Stimulated activated CD4-positive, alpha-beta T cell treated with anti-CD3 and anti-CD28 coated beads, Interleukin-2, amount 100 ng/mL, for 48 hours (primary cell): ENCODE results near the gene LY6G6C.
"Not testable (repeated sequence)": the region's sequence is repeated elsewhere in the genome, so short reads cannot be mapped to it uniquely, and the experiment has no call there.

ENCODE experiments used
- DNase-seq, 2 donors: peaks; one replicate each; pipeline ENCODE4 v3.0.0-alpha.2; 2020

Gene LY6G6C

GRCh38 chr6:31725502-31726350 is 4.2 kb upstream of the LY6G6C start:
- DNase-seq = no peak

- no peak for DNase-seq
These were observed 2.6 kb upstream of the LY6G6C start for GRCh38 chr6:31723980-31724691.

GRCh38 chr6:31723245-31723979 is 1.9 kb upstream of the LY6G6C start, which contains the start of gene MPIG6B:
MPIG6B (plus strand) TSS chr6:31723373; CDS start chr6:31723384, 11 bp downstream.
- no peak for DNase-seq

- DNase-seq = no peak
These were observed 627 bp upstream of the LY6G6C start for GRCh38 chr6:31722173-31722572.

GRCh38 chr6:31720196-31720770 is 1.3 kb downstream of the LY6G6C start:
- no peak for DNase-seq

GRCh38 chr6:31719001-31719400 is 2.5 kb downstream of the LY6G6C start:
- DNase-seq = no peak

GRCh38 chr6:31718265-31718664 is 3.3 kb downstream of the LY6G6C start:
- no peak for DNase-seq

- no peak for DNase-seq
These were observed 3.9 kb downstream of the LY6G6C start for GRCh38 chr6:31717499-31718222.

- DNase-seq = no peak
These were observed 6.3 kb downstream of the LY6G6C start, which contains the start of gene LY6G6D for GRCh38 chr6:31715022-31715958. LY6G6D (plus strand) TSS chr6:31715348; CDS start chr6:31715356, 8 bp downstream.

GRCh38 chr6:31713991-31714684 is 7.4 kb downstream of the LY6G6C start:
- DNase-seq = no peak

- no peak for DNase-seq
These were observed 8.1 kb downstream of the LY6G6C start for GRCh38 chr6:31713465-31713864.

- no peak for DNase-seq
These were observed 9.2 kb downstream of the LY6G6C start for GRCh38 chr6:31712296-31712695.

GRCh38 chr6:31711233-31711632 is 10.3 kb downstream of the LY6G6C start:
- DNase-seq = no peak

GRCh38 chr6:31710523-31711219 is 10.9 kb downstream of the LY6G6C start:
- DNase-seq = no peak

- DNase-seq = not testable (repeated sequence)
These were observed 12.4 kb downstream of the LY6G6C start for GRCh38 chr6:31709157-31709556.

- no peak for DNase-seq
These were observed 13.3 kb downstream of the LY6G6C start for GRCh38 chr6:31708224-31708623.

- DNase-seq = no peak
These were observed 13.8 kb downstream of the LY6G6C start for GRCh38 chr6:31707701-31708100.

GRCh38 chr6:31706599-31706998 is 14.9 kb downstream of the LY6G6C start, which contains the start of gene LY6G6F:
LY6G6F (plus strand) TSS chr6:31706866; CDS start chr6:31706907, 41 bp downstream.
- DNase-seq = no peak

GRCh38 chr6:31705931-31706330 is 15.6 kb downstream of the LY6G6C start:
- DNase-seq = no peak
